HL-60 (cell line): ENCODE results near the gene MTFR2.

ENCODE experiments used
- CTCF ChIP-seq: IDR thresholded peaks from one replicate; pipeline ENCODE4 v1.5.1; 2011; ENCODE audit warnings: low read length, control low read depth, inconsistent platforms; ENCODE audit not compliant: insufficient read depth
- GABPA ChIP-seq: IDR thresholded peaks from 2 replicates; pipeline ENCODE4 v1.6.1; 2012; ENCODE audit warnings: low read depth
- POLR2AphosphoS5 ChIP-seq: IDR thresholded peaks from 2 replicates; pipeline ENCODE4 v1.6.1; 2012; ENCODE audit warnings: low read depth
- REST ChIP-seq: IDR thresholded peaks from 2 replicates; pipeline ENCODE4 v1.6.1; 2012; ENCODE audit warnings: low read depth; ENCODE audit not compliant: insufficient replicate concordance
- SPI1 ChIP-seq: IDR thresholded peaks from 2 replicates; pipeline ENCODE4 v1.6.1; 2012; ENCODE audit warnings: low read depth, mild to moderate bottlenecking, borderline replicate concordance

- TF ChIP-seq CTCF, result no peak
- peak; percentile 76 for TF ChIP-seq REST
- peak; percentile 95 for TF ChIP-seq POLR2AphosphoS5
- TF ChIP-seq SPI1, result peak; percentile 56; the same call in 1 of the 2 replicates
- peak; percentile 49 for TF ChIP-seq GABPA
Measured at GRCh38 chr6:136289579-136290409, 39.7 kb upstream of the MTFR2 start, which contains the start of gene BCLAF1.
